ENCODE data around the gene PTPRK.

GRCh38 chr6:128452713-128453112 is 67.7 kb downstream of the PTPRK start:
- no peak for TF ChIP-seq CTCF (IDR thresholded peaks at IDR 0.05)
- no peak for TF ChIP-seq POLR2A (IDR thresholded peaks at IDR 0.05)

Data from thyroid gland (tissue), 4 donors.